ENCODE measurements around the gene KCNJ12.

Gene KCNJ12

DNA sequence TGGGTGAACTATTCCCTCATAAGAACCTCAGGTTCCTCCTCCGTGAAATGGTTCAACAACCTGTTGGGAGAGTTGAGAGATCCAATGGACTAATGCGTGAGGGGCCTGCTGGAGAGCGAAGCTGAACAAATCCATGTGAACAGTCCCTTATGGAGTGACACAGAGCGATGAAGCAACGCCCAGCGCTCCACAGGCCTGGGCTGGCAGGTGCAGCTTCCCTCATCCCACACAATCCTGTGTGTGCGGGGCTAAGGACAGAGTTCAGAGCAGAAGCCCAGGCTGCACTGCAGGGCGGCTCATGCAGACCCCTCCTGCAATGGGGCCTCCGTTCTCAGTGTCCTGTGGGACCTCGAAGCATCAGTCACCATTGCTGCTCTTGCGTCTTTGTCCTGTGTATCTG is 90.4 kb downstream of the KCNJ12 start:
- H3K4me3 ChIP-seq (ENCODE audit: low read length) = no peak overlapping the region
- TF ChIP-seq, protein P1, sequence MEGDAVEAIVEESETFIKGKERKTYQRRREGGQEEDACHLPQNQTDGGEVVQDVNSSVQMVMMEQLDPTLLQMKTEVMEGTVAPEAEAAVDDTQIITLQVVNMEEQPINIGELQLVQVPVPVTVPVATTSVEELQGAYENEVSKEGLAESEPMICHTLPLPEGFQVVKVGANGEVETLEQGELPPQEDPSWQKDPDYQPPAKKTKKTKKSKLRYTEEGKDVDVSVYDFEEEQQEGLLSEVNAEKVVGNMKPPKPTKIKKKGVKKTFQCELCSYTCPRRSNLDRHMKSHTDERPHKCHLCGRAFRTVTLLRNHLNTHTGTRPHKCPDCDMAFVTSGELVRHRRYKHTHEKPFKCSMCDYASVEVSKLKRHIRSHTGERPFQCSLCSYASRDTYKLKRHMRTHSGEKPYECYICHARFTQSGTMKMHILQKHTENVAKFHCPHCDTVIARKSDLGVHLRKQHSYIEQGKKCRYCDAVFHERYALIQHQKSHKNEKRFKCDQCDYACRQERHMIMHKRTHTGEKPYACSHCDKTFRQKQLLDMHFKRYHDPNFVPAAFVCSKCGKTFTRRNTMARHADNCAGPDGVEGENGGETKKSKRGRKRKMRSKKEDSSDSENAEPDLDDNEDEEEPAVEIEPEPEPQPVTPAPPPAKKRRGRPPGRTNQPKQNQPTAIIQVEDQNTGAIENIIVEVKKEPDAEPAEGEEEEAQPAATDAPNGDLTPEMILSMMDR (IDR thresholded peaks at IDR 0.05; ENCODE audit: insufficient read depth, low read depth, low read length, missing control alignments) = no peak
- no peak for DNase-seq (ENCODE audit: low read depth)

DNA sequence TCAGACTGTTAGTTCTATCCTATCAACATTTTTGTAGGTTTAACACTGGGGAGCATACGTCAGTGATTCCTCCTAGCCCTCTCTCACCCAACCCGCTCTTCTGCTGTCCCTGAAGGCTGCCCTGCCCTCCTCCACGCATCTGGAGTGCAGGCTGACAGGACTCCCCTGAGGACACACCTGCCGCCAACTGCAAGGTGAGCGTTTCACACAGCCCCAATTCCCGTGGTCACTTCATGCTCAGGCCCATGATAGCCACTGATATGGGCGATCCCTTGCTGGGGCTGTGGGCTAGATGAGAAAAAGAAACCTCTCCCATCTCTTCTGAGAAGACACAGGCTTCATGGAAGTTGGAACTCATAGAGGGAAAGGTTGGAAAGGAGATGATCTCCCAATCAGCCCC is 91.0 kb downstream of the KCNJ12 start:
- TF ChIP-seq, protein P1 (IDR thresholded peaks at IDR 0.05; ENCODE audit: insufficient read depth, low read depth, low read length, missing control alignments) = no peak
- no peak overlapping the region for H3K4me3 ChIP-seq (ENCODE audit: low read length)
- no peak for DNase-seq (ENCODE audit: low read depth)

DNA sequence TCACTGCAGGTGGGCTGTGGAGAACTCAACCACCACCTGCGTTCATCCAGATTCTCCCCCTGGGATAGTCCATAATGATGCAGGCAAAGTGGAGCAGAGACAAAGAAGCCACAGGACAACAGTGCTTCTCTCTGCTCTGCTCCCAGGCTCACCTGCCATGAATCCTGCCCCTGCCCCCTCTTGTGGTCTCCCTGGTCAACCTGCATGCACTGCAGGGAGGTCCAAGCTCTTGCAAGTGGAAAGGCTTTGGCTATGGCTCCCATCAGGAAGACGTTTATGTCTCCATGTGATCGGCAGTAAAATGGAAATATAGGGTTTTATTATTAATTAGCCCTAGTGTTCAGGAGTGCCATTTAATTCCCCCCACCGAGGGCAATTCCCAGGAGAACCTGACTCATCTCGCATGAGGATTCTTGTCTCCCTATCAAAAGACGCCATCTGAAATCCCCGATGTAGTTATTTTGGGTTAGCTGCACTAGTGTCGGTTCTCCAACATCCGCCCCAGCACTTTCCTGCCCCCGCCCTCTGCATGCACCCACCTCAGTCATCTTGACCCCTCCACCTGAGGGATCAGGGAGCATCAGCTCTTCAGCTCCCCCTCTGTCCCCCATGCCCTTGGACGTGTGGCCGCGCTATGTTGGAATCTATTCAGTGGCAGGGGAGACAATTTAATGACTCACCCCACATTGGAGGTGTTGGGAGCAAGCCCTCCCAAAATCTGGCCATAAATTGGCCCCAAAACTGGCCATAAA is 91.8 kb downstream of the KCNJ12 start:
- no peak for DNase-seq (ENCODE audit: low read depth)
- no peak overlapping the region for H3K4me3 ChIP-seq (ENCODE audit: low read length)
- TF ChIP-seq, protein P1 (IDR thresholded peaks at IDR 0.05; ENCODE audit: insufficient read depth, low read depth, low read length, missing control alignments) = no peak

All from epithelial cell of esophagus (primary cell).